Measurements from ENCODE around the gene OTUD1.
"Not testable (repeated sequence)": the region's sequence is repeated elsewhere in the genome, so short reads cannot be mapped to it uniquely, and the experiment has no call there.

The OTUD1 gene

DNA sequence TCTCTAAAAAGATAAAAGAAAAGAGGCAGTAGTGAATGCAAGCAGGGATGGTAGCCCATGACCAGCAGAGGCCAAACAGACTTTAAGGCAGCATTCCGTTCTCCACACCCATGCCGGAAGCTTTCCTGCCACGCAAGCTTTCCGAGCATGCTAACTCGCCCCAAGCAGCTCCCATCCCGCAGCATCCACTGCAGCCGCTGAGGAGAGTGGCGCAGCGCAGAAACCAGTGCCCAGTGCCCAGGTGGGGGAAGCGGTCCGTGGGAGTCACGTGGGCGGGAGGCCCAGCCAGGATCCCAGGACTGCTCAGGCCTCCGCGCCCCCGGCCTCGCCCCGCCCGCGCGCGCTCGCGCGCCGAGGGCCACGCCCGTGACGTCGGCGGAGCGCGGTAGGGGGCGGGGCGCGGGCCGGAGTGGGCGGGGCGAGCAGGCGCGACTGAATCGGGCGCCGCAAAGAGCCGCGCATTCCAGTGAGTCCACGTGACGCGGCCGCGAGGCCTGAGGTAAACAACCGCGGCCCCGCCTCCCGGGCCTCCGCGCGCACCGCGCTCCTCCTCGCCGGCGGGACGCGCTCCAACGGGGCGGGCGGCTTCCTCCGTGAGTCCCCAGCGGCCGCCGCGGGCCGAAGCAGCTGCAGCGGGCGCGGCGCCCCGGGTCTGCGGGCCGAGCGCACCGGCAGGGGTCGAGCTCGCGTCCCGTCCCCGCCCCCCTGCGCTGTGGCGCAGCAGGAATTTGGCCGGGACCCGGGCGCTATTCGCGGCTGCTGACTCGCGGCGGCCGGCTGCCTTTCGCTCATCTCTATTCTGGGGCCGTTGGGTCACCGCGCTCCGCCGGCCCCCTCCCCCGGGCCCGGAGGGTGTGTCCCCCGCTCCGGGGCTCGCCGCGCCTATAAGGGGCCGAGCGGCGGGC is at the start of gene OTUD1:
TSS of gene OTUD1 (plus strand) at position 529 of the 905 bp plus-strand sequence. CDS start 383 bp downstream, outside the sequence.
- DNase-seq (ENCODE audit: low spot score): peak; percentile 82

GRCh38 chr10:23390408-23390807 is 48.5 kb upstream of the OTUD1 start:
- not testable (repeated sequence) for DNase-seq (ENCODE audit: low spot score)

GRCh38 chr10:23390809-23391208 is 48.1 kb upstream of the OTUD1 start:
- no peak for DNase-seq (ENCODE audit: low spot score)

- no peak for DNase-seq (ENCODE audit: low spot score)
Observed at GRCh38 chr10:23391821-23392220, 47.1 kb upstream of the OTUD1 start.

DNA sequence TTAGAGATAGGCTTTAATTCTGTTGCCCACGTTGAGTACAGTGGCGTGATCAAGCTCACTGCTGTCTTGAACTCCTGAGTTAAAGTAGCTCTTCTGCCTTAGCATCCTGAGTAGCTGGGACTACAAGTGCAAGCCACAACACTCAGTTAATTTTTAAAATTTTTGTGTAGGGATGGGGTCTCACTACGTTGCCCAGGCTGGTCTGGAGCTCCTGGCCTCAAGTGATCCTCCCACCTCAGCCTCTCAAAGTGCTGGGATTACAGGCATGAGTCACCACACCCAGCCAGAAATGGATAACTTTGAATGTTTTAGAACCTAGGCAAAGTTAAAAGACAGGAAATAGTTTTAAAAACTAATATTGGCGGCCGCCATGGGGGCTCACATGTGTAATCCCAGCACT is 43.9 kb upstream of the OTUD1 start:
- no peak for DNase-seq (ENCODE audit: low spot score)

GRCh38 chr10:23396695-23397094 is 42.2 kb upstream of the OTUD1 start:
- DNase-seq (ENCODE audit: low spot score): no peak

DNA sequence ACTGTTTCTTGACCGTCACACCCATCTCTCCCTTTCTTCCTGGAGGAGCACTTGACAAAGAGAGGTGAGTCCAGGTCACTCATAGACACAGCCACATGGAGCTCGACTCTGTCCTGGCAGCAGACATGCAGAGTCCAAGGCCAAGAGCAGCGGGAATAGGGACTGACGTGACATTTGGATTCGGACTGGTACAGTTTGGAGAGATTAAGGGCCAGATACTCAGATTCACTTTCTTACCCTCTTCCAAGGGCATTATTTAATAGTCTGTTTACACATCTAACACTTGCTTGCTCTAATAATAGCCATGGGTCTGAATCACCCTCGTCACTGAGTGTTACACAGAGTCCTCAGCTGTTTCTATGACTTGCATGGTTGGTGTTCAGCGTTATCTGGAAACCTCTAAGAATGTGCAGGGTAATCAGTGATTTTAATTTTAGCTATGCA is 39.2 kb upstream of the OTUD1 start:
- DNase-seq (ENCODE audit: low spot score): no peak

- no peak for DNase-seq (ENCODE audit: low spot score)
Observed at GRCh38 chr10:23402856-23403255, 36.0 kb upstream of the OTUD1 start.

DNA sequence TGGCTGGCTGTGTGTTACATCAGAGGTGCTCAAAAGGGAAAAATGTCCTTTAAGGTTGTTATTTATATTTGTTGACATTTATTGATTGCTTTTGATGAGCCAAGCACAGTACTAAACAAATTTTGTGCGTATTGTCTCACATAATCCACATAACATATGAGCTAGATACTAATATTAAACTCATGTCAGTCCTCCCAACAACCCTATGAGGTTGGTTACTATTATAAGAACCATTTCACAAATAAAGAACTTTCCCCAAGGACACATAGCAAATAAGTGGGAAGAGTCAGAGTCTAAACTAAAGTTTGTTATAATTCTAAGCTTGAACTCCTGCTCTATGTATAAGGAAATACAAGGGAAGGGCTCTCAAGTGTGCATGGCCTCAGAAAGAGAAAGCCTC is 35.6 kb upstream of the OTUD1 start:
- DNase-seq (ENCODE audit: low spot score): no peak

GRCh38 chr10:23403719-23404118 is 35.2 kb upstream of the OTUD1 start:
- DNase-seq (ENCODE audit: low spot score): no peak

DNA sequence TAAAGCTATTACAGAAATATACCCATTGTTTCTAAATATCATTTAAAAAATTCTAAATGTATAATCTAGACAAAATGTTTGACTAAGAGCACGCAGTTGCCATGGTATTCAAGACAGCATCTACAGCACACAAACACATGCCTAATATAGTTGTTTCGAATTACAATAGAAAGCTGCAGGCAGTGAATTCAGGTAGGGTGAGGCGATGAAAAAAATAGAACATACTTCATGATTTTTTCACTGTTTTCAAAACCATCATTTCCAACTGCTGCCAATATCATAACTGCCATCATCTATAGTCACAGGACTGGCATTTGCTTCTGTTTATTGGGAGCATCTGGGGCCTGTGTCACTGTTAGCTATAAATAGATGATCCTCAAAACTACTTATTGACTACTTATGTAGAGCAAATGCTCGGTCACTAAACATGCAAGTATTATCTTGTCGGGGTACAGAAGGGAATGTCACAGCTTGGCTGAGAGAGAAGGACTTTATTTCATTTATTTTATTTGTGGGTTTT is 34.4 kb upstream of the OTUD1 start:
- DNase-seq (ENCODE audit: low spot score): no peak

GRCh38 chr10:23405540-23405939 is 33.3 kb upstream of the OTUD1 start:
- DNase-seq (ENCODE audit: low spot score): no peak

- DNase-seq (ENCODE audit: low spot score): no peak
Observed at GRCh38 chr10:23406409-23406808, 32.5 kb upstream of the OTUD1 start.

GRCh38 chr10:23408330-23408976 is 30.4 kb upstream of the OTUD1 start:
- no peak for DNase-seq (ENCODE audit: low spot score)

DNA sequence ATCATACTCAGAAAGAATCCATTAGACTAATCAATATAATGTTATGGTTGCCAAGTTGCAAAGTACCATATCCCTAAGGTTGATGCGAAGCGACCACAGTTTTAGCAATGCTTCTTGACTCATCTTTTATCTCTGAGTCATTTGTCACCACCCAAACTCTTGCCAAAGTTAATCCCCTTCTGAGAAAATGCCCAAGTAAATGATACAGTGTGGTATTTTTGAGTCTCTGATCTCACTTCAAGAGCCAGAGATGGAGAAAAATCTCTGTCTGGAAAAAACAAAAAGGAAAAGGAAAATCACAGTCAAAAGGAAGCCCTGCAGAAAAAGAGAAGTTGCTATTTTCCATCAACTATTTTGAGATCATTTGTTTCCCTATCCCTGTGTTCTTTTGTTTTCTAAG is 26.7 kb upstream of the OTUD1 start:
- no peak for DNase-seq (ENCODE audit: low spot score)

- DNase-seq (ENCODE audit: low spot score): no peak
Observed at GRCh38 chr10:23413629-23414089, 25.2 kb upstream of the OTUD1 start.

GRCh38 chr10:23414658-23415057 is 24.2 kb upstream of the OTUD1 start:
- no peak for DNase-seq (ENCODE audit: low spot score)

DNA sequence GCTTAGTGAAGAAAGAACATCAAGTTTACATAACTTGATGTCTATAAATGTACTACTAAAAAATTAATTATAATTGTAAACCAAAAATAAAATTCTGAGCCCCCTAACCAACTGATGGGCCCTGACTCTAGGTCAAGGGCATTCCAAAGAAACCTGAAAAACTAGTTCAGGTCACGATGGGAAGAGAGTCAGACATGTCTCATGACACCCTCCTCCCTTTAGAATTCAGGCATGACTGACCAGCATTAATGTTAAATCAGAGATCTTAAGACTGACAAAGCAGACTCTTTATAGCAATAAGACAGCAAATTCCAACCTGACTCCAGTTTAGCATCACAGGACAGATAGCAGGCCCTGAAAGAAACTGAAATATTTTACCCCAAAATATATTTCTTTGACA is 21.6 kb upstream of the OTUD1 start:
- no peak for DNase-seq (ENCODE audit: low spot score)

DNA sequence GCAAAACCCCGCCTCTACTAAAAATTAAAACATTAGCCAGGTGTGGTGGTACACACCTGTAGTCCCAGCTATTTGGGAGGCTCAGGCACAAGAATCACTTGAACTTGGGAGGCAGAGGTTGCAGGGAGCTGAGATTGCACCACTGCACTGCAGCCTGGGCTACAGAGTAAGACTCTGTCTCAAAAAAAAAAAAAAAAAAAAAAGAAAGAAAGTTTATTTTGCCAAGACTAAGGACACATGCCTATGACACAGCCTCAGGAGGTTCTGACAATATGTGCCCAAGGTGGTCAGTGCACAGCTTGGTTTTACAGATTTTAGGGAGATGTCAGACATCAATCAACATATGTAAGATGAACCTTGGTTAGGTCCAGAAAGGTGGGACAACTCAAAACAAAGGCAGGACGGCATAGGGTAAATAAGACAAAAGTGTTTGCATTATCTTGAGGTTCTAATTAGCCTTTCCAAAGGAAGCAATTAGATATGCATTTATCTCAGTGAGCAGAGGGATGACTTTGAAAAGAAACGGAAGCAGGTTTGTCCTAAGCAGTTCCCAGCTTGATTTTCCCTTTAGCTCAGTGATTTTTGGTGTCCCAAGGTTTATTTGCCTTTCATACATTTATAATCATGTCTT is 20.7 kb upstream of the OTUD1 start:
- no peak for DNase-seq (ENCODE audit: low spot score)

DNA sequence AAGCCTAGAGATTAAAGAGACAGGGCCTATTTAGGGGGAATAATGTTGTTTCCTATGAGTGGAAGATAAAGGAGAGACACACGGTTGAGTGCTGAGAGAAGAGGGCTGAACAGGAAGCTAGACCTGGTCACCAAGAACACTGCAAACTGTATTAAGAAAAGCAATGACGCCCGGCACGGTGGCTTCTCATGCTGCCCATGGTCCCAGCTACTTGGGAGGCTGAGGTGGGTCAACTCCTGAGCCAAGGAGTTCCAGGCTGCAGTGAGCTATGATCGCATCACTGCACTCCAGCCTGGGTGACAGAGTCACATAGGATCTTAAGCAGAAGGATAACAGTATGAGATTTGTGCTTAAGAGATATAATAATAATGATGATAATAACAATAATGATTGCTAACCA is 19.7 kb upstream of the OTUD1 start:
- DNase-seq (ENCODE audit: low spot score): no peak

GRCh38 chr10:23419655-23420329 is 19.1 kb upstream of the OTUD1 start:
- DNase-seq (ENCODE audit: low spot score): no peak

DNA sequence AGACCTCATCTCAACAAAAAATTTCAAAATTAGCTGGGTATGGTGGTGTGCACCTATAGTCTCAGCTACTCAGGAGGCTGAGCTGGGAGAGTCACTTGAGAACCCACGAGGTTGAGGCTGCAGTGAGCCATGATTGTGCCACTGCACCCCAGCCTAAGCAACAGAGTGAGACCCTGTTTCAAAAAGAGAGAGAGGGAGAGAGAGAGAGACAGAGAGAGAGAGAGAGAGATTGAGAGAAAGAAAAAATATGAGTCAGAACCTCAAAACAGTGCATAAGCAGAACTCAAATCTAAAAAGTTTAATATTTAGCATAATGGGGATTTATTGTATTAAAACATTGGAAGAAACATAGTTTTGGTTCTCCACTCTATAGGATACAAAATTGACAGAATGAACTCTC is 17.5 kb upstream of the OTUD1 start:
- DNase-seq (ENCODE audit: low spot score): no peak
